ENCODE data around the gene MRPS10.
A peak's percentile ranks its signal among the peaks of the same experiment; 100 is the strongest.

The MRPS10 gene

DNA sequence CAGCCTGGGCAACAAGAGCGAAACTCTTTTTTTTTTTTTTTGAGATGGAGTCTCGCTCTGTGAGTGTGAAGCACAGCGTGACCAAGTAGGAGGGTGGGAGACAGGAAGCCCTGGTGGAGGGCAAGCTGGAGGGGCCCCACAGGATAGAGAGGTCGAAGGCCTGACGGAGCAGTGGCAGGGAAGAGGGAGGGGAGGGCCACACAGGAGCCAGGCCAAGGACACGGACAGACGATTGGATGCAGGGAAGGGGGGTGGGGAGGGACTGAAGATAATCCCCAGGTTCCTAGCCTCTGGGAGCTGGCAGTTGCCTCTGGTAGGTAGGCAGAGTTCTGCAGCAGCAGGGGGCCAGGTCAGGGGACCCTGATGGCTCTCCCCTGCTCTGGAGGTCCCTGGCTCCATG lies 55.3 kb downstream of the MRPS10 start:
- TF ChIP-seq, protein P1, sequence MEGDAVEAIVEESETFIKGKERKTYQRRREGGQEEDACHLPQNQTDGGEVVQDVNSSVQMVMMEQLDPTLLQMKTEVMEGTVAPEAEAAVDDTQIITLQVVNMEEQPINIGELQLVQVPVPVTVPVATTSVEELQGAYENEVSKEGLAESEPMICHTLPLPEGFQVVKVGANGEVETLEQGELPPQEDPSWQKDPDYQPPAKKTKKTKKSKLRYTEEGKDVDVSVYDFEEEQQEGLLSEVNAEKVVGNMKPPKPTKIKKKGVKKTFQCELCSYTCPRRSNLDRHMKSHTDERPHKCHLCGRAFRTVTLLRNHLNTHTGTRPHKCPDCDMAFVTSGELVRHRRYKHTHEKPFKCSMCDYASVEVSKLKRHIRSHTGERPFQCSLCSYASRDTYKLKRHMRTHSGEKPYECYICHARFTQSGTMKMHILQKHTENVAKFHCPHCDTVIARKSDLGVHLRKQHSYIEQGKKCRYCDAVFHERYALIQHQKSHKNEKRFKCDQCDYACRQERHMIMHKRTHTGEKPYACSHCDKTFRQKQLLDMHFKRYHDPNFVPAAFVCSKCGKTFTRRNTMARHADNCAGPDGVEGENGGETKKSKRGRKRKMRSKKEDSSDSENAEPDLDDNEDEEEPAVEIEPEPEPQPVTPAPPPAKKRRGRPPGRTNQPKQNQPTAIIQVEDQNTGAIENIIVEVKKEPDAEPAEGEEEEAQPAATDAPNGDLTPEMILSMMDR (IDR thresholded peaks at IDR 0.05; ENCODE audit: low read depth, low read length) = no peak
- H3K4me3 ChIP-seq (ENCODE audit: low read depth, low read length) = no peak overlapping the region
- H3K27ac ChIP-seq = peak overlapping the region; percentile 34
- H3K9me3 ChIP-seq (ENCODE audit: severe bottlenecking) = no peaks in the 10 kb centered on the region
- peak; percentile 88 for DNase-seq
- no peaks in the 10 kb centered on the region for H3K27me3 ChIP-seq (ENCODE audit: insufficient read depth, low read depth, severe bottlenecking)
- no peaks in the 10 kb centered on the region for H3K36me3 ChIP-seq

DNA sequence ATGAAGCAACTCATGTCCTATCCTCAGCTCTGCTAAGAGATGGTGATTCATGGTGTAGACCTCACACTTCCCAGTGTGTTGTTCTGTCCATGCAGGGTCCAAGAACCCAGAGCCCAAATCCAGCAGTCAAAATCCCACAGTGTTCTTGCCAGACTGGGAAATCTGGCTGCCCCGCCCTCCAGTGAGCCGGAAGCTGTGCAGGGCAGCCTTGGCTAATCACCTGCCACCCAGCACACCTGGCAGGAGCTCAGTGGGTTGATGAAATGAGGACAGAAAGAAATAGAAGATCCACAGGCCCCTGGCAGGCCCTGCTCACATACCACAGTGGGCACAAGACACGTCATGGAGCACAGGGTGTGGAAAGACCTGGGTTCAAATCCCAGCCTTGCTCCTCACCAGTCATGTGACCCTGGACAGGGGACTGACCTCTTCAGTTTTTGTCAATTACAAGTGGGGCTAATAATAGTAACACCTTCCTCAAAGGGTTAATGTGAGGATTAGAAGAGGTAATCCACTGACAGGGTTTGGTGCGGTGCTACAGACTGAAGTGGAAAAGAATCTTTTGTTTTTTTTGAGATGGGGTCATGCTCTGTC lies 58.1 kb downstream of the MRPS10 start:
- Histone ChIP-seq H3K9me3 (ENCODE audit: severe bottlenecking) (no peaks in the 10 kb centered on the region), H3K27ac (peak overlapping the region; percentile 49), H3K4me3 (ENCODE audit: low read depth, low read length) (no peak overlapping the region), H3K27me3 (ENCODE audit: insufficient read depth, low read depth, severe bottlenecking) (no peaks in the 10 kb centered on the region), H3K36me3 (no peaks in the 10 kb centered on the region)
- peak; percentile 57 for DNase-seq
- TF ChIP-seq, protein P1 (IDR thresholded peaks at IDR 0.05; ENCODE audit: low read depth, low read length) = no peak

DNA sequence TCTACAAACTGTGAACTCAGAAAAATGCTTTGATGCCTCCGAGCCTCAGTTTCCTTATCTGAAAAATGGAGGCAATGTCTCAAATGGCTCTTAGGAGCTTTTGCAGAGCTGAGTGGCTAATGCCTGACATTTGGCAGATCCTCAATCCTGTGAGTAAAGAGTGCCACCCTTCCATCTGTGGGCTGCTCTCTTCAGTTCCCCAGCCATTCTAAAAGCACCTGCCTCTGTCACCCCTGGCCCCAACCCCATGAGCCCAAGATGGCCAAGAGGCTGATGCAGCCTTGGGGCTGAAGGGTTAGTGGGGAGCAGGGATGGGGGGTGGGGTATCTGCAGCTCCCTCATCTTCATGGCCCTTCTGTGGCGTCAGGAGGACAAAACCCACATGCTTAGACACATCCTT lies 59.0 kb downstream of the MRPS10 start:
- H3K9me3 ChIP-seq (ENCODE audit: severe bottlenecking) = no peaks in the 10 kb centered on the region
- H3K36me3 ChIP-seq = no peaks in the 10 kb centered on the region
- peak overlapping the region; percentile 4; the same call in 1 of the 2 replicates for H3K27ac ChIP-seq
- DNase-seq = no peak
- H3K27me3 ChIP-seq (ENCODE audit: insufficient read depth, low read depth, severe bottlenecking) = no peaks in the 10 kb centered on the region
- H3K4me3 ChIP-seq (ENCODE audit: low read depth, low read length) = no peak overlapping the region
- TF ChIP-seq, protein P1 (IDR thresholded peaks at IDR 0.05; ENCODE audit: low read depth, low read length) = no peak

DNA sequence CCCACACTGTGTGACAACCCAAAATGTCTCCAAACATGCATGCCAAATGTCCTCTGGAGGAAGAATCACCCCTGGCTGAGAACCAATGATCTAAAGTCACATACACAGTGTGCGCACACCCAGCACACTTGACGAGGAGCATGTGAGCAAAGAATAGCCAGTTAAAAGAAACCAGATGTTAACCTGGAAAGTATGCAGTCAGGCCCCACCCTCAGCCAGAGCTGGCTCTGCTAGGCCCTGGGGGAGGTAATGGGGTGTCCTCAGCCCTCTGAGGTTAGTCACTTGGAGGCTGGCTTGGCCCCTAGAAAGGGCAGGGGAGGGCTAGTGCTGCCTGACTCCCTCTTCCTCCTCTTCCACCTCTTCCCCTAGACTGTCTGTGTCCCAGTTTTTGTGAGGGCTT lies 59.6 kb downstream of the MRPS10 start:
- TF ChIP-seq, protein P1 (IDR thresholded peaks at IDR 0.05; ENCODE audit: low read depth, low read length) = no peak
- H3K36me3 ChIP-seq = no peaks in the 10 kb centered on the region

More for the DNA sequence above, 59.6 kb downstream of the MRPS10 start:
- H3K9me3 ChIP-seq (ENCODE audit: severe bottlenecking) = no peaks in the 10 kb centered on the region
- no peaks in the 10 kb centered on the region for H3K27me3 ChIP-seq (ENCODE audit: insufficient read depth, low read depth, severe bottlenecking)
- DNase-seq = no peak
- peak overlapping the region; percentile 4; the same call in 1 of the 2 replicates for H3K27ac ChIP-seq
- no peak overlapping the region for H3K4me3 ChIP-seq (ENCODE audit: low read depth, low read length)

Measured in WERI-Rb-1 (cell line).